ENCODE data around the gene CDH4. TPM values are rescaled to one million over a fixed set of nuclear protein-coding genes. Genes with fewer than 3 reads are reported as not detected.

The CDH4 gene
- total RNA-seq, 2 donors from 2014 or later = not detected

DNA sequence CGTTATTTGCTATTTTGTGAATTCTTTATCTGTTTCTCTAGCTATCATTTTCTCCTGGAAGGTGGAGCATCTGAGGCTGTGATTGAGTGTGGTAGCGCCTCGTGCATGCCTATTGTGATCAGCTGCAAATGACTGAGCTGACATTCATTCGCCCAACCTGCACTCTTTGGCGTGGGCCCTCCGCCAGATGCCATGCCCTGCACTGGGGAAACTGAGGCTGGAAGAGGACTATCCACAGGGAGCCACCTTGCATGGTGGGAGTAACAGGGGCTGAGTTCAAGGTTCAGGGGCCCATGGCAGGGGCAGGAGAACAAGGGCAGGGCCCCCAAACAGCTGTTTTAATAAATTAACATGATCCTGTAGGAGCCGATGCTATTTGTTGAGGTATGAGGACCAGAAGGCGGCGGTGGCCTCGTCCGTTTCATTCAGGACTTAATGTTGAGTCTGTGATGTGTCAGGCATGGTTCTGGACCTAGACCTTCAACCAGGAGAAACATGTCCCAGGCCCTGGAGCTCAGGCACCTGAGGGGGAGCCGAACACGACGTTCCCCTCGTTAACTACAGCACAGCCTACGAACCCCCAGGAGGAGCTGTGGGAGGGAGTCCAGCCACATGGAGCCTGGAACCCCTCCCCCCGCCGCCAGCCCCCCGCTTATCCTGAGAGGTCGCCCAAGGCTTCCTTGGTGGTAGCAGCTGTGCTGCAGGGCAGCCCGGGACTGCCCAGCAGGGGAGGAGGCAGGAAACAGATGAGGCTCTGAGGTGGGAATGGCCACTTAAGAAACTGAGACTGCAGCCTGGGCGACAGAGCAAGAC, 242.9 kb downstream of the CDH4 start:
- Histone ChIP-seq H3K4me1 (ENCODE audit: control insufficient read depth in 1 of 2, low read depth in 2 of 2) (no peaks in the 10 kb centered on the region), H3K27me3 (replicated peaks; ENCODE audit: insufficient read depth) (no peaks in the 10 kb centered on the region), H3K36me3 (no peaks in the 10 kb centered on the region), H3K9me3 (no peaks in the 10 kb centered on the region), H3K27ac (no peak overlapping the region), H3K4me3 (no peak overlapping the region)
- TF ChIP-seq, protein P1, sequence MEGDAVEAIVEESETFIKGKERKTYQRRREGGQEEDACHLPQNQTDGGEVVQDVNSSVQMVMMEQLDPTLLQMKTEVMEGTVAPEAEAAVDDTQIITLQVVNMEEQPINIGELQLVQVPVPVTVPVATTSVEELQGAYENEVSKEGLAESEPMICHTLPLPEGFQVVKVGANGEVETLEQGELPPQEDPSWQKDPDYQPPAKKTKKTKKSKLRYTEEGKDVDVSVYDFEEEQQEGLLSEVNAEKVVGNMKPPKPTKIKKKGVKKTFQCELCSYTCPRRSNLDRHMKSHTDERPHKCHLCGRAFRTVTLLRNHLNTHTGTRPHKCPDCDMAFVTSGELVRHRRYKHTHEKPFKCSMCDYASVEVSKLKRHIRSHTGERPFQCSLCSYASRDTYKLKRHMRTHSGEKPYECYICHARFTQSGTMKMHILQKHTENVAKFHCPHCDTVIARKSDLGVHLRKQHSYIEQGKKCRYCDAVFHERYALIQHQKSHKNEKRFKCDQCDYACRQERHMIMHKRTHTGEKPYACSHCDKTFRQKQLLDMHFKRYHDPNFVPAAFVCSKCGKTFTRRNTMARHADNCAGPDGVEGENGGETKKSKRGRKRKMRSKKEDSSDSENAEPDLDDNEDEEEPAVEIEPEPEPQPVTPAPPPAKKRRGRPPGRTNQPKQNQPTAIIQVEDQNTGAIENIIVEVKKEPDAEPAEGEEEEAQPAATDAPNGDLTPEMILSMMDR (IDR thresholded peaks at IDR 0.05) = no peak
- DNase-seq (ENCODE audit: low spot score) = no peak
- ATAC-seq (ENCODE audit: insufficient number of reproducible peaks, low FRiP score, low read depth) = no peak

DNA sequence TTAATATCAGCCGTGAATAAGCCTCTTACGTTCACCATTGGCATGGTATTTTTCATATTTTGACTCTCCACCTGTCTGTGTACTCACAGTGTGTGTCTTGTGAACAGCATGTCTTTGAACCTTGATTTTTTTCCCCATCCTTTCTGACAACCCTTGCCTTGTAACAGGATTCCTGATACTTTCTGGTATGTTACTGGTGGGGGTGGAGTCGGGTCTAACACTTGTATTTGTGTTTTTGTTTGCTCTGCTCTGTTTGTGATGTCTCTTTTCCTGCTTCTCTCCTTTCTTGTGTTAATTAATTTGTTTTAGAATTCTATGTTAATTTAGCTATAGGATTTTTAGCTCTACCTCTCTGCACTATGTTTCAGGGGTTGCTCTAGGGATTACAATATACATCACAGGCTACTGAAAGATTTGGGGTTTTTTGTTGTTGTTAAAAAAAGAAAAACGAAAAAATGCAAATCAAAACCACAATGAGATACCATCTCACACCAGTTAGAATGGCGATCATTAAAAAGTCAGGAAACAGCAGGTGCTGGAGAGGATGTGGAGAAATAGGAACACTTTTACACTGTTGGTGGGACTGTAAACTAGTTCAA, 245.1 kb downstream of the CDH4 start:
- no peak overlapping the region for H3K27ac ChIP-seq
- no peaks in the 10 kb centered on the region for H3K9me3 ChIP-seq
- no peaks in the 10 kb centered on the region for H3K27me3 ChIP-seq (replicated peaks; ENCODE audit: insufficient read depth)
- DNase-seq (ENCODE audit: low spot score) = no peak
- no peak overlapping the region for H3K4me3 ChIP-seq
- TF ChIP-seq, protein P1 (IDR thresholded peaks at IDR 0.05) = no peak
- no peak for ATAC-seq (ENCODE audit: insufficient number of reproducible peaks, low FRiP score, low read depth)
- H3K36me3 ChIP-seq = no peaks in the 10 kb centered on the region
- H3K4me1 ChIP-seq (ENCODE audit: control insufficient read depth in 1 of 2, low read depth in 2 of 2) = no peaks in the 10 kb centered on the region

DNA sequence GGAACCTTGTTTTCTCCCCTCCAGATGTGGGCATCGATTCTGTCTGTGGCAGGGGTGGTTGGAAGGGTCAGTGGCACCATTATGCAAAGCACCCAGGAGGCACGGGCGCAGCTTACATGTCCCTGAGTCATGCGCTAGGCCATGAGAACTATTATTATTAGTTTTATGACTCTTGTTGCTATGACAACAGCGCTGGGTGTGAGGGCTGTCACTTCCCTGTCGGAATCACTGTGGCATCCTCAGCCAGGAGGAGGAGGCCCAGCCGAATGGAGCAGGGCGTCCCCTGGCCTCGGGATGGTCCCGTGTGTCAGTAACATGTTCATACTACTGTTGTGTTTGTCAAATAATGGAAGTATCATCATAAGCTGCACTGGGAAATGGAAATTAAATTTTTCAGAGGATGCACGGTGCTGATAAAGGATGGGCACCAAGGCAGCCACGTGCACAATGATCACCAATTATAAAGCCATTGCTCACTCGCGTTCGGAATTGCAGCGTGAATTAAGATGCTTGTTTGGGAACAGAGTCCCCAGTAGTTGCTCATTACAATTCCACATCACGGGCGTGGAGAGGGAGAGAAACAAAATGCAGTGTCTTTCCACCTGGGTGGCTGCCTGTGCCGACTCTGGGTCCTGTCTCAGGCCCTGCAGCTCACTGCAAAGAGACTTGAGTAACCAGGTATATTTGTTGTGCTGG, 247.9 kb downstream of the CDH4 start:
- no peak overlapping the region for H3K4me3 ChIP-seq
- DNase-seq (ENCODE audit: low spot score) (no peak), ATAC-seq (ENCODE audit: insufficient number of reproducible peaks, low FRiP score, low read depth) (no peak)
- no peaks in the 10 kb centered on the region for H3K9me3 ChIP-seq
- TF ChIP-seq, protein P1 (IDR thresholded peaks at IDR 0.05) = no peak
- no peaks in the 10 kb centered on the region for H3K4me1 ChIP-seq (ENCODE audit: control insufficient read depth in 1 of 2, low read depth in 2 of 2)
- H3K36me3 ChIP-seq = no peaks in the 10 kb centered on the region
- H3K27me3 ChIP-seq (replicated peaks; ENCODE audit: insufficient read depth) = no peaks in the 10 kb centered on the region
- H3K27ac ChIP-seq = no peak overlapping the region

DNA sequence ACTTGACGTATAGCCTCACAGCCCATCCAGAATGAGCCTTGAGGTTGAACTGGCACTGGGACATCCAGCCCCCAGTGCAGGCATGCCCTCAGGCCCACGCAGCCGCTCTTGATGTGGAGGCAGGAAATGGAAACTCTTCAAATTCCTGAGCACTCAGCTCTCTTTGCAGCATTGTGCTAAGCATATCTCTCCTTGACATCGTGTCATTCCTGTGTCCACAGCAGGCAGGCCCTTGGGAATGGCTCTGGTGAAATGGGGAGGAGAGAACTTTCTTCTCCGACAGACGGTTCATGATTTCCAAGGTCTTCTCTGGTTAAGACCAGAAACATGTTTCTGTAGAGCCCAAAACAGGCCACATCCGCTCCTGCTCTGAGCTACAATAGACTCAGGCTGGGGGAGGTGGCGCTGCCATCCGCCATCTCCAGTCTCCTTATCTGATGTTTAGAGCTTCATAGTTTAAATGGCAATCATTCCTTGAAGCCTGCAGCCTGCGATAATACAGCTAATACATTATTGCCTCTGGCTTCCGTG, 248.8 kb downstream of the CDH4 start:
- no peak for DNase-seq (ENCODE audit: low spot score)
- H3K27me3 ChIP-seq (replicated peaks; ENCODE audit: insufficient read depth) = no peaks in the 10 kb centered on the region
- H3K36me3 ChIP-seq = no peaks in the 10 kb centered on the region
- H3K4me1 ChIP-seq (ENCODE audit: control insufficient read depth in 1 of 2, low read depth in 2 of 2) = no peaks in the 10 kb centered on the region
- H3K4me3 ChIP-seq = no peak overlapping the region
- TF ChIP-seq, protein P1 (IDR thresholded peaks at IDR 0.05) = no peak
- H3K27ac ChIP-seq = no peak overlapping the region
- H3K9me3 ChIP-seq = no peaks in the 10 kb centered on the region
- ATAC-seq (ENCODE audit: insufficient number of reproducible peaks, low FRiP score, low read depth) = no peak

DNA sequence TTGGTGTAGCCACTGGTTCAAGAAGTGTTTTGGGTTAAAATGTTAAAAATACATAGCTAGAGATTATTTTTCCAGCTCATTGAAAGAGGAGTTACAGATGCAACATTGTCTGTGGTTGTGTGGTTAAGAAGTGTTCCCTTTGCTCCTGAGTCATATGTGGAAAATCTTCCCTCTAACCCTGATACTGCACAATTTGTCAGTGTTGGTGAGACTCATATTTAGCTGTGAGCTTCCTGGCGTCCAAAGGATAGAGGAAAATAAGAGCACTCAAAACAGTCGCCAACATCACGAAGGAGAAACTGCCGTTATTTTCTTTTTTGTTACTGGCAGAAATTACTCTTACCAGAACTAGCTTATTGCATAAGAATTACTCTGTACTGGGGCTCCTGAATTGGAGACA, 250.4 kb downstream of the CDH4 start:
- Histone ChIP-seq H3K27ac (no peak overlapping the region), H3K27me3 (replicated peaks; ENCODE audit: insufficient read depth) (no peaks in the 10 kb centered on the region), H3K4me3 (no peak overlapping the region), H3K36me3 (no peaks in the 10 kb centered on the region), H3K9me3 (no peaks in the 10 kb centered on the region), H3K4me1 (ENCODE audit: control insufficient read depth in 1 of 2, low read depth in 2 of 2) (no peaks in the 10 kb centered on the region)
- TF ChIP-seq, protein P1 (IDR thresholded peaks at IDR 0.05) = no peak
- ATAC-seq (ENCODE audit: insufficient number of reproducible peaks, low FRiP score, low read depth) = no peak
- no peak for DNase-seq (ENCODE audit: low spot score)
